HG03103 (cell line): ENCODE data around the gene ELOVL6.
"Not testable (repeated sequence)": the region's sequence is repeated elsewhere in the genome, so short reads cannot be mapped to it uniquely, and the experiment has no call there.

Source experiments
- ATAC-seq: cut with Tn5 transposase; IDR thresholded peaks from one replicate; pipeline ENCODE4 v1.9.1; 2021; ENCODE audit warnings: low read depth; ENCODE audit not compliant: unreplicated experiment

The ELOVL6 gene

DNA sequence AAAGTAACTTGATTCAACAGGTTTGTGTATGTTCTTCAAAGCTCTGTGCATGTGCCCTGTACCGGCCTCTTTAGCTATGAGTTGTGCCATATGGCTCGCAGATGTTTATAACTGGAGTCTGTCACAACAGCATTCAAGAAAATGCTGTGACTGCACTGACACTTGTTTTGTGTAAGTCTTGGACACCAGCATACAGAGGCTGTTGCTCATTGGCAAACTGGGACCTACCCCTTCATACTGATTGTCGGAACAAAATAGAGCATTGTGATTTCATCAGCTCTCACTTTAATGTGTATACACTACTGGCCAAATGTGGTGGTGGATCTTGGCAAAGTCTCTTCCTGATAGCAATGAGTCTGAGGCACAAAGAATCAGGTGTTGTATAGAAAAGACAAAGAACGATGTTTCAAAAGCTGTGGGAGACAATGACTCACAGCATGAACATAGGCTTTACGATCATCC, 151.8 kb downstream of the ELOVL6 start:
- no peak for ATAC-seq

DNA sequence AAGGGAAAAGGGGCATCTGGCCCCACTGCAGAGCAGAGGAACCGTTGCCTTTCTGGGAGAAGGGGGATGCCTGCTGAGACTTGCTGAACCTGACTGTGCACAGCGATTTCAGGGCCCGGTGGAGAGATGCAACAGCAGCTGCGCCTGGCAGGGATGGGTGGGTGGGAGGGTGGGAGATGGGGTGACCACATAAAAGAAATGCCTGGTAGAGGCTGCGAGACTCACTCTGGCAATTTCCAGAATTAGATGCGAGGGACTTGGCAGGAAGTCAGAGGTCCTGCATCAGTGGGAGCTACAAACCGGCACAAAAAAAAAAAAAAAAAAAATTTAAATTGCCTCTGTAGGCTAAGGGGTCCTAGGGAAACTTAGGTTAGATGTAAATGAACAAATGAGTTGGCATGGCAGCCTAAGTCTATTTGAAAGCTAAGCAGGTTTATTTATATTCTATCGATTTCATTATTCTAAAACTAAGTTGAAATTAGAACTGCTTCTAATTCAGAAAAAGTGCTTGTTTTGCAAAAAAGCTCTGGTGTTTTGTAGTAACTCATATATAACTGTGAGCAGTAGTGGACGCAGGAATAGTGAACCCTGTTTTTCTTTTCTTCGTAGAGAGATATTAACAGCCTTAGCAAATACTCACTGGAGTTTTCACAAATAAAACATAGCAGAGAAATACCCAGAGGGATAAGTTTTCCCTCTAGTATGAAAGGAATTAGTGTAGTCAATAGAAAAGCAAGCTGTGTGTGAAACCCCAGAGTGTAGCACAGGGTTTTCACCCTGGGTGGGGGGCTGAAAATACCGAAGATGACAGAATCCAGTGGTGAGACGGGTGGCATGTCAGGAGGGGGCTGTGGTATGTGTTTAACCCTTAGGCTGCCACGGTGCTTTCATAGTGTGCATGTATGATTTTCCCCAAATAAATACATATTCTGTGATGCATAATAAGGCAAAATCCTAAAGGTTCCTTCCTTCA, 155.6 kb downstream of the ELOVL6 start:
- ATAC-seq = no peak

DNA sequence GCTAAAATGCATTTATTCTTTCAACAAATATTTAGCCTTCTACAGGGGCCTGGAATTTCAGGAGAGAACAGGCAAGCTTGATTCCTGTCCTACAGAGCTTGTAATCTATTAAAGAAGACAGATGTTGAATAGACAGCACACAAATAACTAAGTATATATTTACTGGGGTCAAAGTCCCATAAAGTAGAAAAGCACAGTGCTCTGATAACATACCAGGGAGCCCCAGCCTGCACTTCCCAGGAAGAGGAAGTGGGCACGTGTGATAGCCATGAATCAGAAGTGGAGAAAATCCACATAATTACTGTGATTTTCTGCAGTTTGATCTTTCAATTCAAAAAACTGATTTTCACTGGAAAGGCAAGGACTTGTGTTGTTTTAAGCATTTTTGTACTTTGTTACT, 156.7 kb downstream of the ELOVL6 start:
- ATAC-seq = no peak

DNA sequence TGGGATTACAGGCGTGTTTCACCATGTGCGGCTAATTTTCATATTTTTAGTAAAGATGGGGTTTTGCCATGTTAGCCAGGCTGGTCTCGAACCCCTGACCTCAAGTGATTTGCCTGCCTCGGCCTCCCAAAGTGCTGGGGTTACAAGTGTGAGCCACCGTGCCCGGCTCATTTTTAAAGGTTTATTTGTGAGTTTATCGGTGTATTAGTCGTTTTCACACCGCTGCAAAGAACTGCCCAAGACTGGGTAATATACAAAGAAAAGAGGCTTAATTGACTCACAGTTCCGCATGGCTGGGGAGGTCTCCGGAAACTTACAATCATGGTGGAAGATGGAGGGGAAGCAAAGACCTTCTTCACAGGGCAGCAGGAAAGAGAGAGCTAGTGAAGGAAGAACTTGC, 159.3 kb downstream of the ELOVL6 start:
- not testable (repeated sequence) for ATAC-seq

DNA sequence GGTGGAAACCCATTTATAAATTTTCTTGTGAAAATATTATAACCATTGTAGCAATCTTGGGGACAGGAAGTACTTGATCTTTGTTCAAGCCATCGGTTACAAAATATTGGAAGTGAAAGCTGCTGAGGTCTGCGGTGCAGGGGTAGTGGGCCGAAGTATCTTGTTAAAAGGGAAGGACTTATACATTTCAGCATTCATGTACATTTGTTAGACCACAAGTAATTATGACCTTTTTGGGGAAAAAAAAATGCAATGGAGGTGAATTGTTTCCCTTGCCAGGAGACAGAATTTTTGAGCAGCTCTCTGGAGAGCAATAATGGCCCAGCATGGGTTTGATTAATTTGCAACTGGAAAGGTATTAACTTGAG, 164.4 kb downstream of the ELOVL6 start:
- peak; percentile 99 for ATAC-seq

DNA sequence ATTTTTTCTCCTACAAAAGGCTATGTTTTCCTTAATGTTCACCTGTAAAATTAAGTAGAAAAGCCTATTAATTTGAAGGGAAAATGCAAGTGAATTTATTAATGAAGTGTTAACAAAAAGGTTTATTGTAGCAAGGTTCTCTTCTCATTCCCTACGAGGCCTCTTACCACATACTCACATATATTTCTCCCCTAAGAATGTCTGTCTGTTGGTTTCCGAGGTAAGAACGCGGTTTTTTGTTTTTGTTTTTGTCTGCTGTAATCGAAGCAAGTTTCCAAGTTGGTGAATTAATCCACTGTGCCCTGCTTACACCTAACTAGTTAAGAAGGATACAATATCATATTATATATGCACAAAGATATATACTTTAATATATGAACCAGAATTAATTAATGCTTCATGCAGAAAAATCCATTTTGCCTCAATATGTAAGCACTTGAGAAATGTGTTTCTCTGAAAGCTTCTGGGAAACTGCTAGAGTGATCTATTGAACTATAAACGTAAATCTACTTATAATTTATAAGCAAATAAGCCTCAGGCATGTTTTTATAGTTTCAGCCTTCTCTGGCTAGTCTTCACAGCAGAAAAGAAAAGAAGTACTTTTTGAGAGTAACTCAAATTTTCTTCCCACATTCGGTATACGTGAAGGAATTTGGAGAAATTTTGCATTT, 164.9 kb downstream of the ELOVL6 start:
- no peak for ATAC-seq

DNA sequence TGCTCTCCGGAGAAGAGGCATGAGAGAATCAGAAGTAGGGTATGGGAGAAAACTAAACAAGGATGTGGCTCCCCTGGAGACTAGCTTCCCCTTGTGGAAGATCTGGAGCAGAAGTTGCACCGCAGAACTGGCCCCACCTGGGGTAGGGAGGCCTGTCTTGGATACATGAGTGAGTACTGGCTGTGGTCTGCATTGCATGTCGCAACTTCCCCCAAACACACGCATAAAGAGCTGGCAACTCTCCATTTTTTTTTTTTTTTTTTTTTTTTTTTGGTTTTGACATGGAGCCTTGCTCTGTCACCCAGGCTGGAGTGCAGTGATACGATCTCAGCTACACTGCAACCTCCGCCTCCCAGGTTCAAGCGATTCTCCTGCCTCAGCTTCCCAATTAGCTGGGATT, 165.8 kb downstream of the ELOVL6 start:
- no peak for ATAC-seq

DNA sequence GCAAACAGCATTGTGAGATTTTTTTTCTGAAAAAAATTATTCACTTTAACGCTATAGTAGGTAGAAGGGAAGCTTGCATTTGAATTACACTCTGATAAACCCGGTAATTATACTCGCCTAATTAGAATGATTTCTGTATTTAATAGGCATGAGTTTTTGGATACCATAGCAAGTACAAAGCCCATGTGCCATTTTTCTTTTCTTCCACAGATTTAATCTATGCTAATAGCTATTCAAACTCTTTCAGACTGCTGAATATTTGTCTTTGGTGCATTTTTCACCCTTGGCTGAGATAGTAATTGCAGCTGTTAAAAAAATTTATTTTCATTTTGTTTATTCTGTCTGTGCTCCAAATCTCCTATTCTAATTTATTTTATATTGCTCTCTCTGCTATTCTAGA, 172.7 kb downstream of the ELOVL6 start:
- no peak for ATAC-seq

DNA sequence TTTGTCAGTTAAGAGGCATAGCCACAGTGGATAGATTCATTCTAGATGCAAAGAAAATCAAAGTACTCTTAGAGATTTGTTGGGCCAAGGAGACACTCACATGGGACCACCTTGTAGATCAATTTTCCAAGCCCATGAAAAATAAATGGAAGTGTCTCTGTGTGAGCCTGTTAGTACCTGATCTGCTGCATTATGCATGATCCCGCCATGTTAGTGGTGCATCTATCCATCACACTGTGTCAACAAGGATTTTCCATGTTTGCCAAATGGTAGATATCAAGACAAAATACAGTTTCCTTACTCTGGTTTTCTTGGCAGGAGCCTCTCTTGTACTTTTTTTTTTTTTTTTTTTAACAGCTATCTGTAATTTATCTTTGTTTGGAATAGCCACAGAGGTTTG, 173.4 kb downstream of the ELOVL6 start:
- ATAC-seq = no peak

DNA sequence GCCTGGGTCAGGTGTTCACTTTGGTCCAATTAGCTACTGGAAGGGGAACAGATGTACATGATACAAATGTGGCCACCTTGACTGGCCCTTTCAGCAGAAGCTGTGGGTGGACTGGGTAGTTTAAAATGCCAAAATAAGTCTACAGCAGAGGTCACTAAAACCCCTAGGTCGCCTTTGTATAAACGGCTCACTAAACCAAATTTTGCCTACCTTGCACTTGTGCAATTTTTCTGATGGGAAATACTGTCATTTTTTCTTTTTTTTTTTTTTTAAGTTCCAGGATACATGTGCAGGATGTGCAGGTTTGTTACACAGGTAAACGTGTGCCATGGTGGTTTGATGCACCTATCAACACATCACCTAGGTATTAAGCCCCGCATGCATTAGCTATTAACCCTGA, 176.0 kb downstream of the ELOVL6 start:
- no peak for ATAC-seq

DNA sequence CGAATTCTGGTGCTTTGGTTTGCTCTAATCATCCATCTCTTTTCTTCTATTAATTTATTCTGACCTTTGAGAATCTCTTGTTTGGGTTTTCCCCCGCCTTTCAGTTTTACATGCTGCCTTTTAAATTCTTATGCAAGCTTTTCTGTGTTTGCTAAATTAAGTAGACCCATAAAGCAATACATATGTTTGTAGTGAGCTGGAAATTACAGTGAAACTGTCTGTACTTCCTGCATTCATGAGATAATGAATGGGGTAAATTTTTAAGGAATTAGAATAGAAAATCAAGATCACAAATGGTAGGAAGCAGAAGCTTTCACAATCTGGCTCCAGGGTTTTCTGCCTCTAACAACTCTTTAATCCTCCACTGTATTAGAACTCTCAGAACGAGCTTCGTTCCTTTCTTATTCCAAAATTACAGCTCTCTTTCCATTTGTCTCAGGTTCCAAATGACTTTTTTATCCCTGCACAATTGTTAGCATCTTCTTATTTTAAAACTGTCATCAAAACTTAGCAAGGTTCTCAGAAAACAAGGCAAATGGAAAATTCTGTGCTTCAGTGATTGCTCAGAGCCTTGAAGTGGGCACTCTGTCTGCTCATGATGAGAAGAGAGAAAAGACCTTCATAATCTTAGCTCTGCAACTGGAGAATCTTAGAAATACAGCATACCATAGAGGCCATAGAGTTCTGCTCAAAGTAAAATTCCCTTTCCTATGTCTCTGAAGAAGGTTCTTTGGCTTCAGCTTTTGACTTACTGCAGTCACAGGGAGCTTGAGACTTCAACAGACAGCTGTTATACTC, 177.6 kb downstream of the ELOVL6 start:
- ATAC-seq = no peak

DNA sequence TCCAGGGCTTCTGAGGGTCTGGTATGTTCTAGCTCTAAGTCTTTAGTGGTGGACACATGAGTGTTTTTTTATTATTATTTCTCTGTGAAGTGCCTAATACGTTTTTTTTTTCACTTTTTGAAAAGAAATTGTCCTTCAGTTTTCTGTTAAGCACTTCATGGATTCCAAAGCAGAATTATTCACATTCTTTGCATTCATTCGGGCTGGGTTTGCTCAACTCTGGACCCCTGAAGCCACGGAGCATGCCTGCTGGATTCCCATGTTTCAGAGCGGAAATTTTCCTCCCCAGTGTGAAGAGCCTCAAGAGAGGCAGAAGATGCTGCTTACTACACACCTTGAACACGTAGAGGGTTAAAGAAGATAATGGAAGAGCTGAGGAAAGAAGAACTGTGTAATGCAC, 178.3 kb downstream of the ELOVL6 start:
- ATAC-seq = no peak

DNA sequence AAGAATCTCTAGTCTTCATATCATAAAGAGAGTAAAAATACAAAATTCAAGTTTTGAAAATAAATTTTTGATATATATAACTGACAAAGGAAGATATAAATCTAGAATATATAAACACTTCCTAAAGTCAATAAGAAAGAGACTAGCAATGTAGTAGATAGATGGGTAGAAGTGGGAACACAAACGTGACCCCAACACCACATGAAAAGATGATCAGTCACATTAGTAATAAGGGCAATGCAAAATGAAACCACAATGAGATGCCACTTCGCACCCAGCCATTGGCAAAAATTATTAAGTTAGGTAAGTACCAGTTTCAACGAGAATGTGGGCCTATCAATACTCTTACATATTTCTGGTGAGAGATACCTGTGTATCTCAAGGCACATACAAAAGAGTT, 179.3 kb downstream of the ELOVL6 start:
- ATAC-seq = no peak

DNA sequence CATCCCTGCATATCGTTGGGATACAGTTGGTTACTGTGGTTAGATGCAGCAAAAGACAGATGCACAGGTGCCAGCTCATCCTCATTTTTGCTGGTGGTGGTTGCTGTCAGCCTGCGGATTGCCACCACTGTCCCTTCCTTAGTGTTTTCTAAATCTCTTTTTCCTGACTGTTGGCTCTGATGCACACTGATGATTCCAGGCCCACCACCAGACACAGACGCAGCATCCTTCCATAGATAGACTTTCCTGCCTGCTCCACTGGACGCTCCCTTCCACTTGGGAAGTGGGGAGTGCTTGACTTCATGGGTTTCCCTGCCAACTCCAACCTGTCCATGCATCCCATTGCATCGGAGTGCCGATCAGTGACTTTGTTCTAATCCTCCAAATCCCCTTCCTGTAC, 184.2 kb downstream of the ELOVL6 start:
- ATAC-seq = no peak

DNA sequence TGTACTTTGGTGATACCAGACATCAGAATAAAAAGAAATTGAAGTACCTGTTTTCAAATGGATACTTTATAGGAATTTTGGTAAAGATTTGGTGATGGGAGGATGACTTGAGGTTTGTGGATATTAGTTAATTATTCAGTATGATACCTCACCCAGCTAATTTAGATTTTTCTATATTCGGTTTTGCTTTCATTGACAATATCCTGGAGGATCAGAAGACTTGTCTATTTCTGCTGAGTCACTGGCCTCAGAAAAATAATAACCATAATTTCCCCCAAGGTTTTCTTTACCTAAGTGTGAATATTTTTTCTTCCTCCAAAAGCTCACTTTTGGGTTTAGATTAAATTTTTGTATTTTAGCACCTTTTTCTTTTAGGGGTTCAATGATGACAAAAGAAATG, 185.5 kb downstream of the ELOVL6 start:
- no peak for ATAC-seq

DNA sequence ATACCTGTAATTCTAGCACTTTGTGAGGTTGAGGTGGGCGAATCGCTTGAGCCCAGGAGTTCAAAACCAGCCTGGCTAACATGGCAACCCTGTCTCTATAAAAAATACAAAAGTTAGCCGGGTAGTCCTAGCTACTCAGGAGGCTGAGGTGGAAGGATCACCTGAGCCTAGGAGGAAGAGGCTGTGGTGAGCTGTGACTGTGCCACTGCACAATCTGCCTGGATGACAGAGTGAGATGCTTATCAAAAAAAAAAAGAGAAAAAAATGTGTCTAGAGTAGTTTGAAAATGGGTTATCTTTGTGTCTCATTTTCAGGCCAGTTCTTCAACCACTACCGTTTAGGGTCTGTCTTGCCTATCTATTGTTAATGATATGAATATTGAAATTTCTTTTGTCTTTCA, 187.6 kb downstream of the ELOVL6 start:
- ATAC-seq = no peak

DNA sequence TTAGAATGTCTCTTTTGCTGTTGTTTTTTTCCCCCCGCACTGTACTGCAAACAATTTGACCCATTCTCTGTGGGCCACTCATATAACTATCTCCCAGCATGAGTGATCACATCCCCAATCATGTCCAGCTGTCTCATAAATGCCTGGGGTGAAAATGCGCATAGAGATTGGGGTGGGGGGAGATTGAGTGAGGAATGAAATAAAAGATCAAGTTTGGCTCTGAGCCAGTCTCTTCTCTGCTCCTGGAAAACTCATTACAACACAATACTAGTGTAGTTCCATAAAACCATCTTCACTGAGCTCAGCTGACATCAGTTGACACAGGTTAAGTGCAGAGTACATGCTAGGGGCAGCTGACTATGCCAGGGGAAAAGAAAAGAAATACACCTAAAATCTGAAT, 188.9 kb downstream of the ELOVL6 start:
- no peak for ATAC-seq

DNA sequence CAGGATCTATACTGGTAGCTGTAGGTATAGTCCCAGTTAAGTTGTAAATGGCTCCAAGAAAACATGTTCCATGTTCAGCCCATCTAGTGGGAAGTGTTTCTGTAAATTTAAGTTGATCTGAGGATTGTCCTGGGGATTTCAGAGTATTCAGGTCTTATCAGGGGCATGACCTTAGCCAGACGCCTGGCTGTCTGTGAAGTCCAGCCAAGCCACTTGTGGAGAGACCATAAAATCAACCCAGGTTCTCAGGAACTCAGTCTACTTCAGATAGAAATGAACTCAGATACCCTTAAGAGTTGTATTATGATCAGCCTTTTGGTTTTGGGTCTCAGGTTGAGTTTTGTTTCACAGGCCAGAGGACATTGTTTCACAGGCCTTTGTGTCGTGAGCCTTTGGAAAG, 189.9 kb downstream of the ELOVL6 start:
- ATAC-seq = no peak

DNA sequence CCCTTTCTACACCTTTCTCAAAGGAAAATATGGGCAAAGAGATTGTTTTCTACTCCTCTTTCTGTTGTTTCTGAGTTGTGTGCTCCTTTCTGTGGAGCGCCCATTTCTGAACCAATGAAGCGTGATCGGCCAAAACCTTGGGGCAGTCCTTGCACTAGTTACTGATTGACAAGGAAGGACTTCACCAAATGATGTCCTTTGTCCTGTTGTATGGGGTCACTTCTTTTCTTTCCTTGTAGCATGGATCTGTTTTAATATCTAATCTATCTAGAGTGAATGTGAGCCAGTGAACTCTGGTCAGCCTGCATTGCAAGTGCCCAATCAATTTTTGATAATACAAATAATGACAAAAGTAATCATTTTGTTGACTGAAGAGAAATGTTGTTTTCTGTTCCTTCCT, 191.2 kb downstream of the ELOVL6 start:
- ATAC-seq = no peak

DNA sequence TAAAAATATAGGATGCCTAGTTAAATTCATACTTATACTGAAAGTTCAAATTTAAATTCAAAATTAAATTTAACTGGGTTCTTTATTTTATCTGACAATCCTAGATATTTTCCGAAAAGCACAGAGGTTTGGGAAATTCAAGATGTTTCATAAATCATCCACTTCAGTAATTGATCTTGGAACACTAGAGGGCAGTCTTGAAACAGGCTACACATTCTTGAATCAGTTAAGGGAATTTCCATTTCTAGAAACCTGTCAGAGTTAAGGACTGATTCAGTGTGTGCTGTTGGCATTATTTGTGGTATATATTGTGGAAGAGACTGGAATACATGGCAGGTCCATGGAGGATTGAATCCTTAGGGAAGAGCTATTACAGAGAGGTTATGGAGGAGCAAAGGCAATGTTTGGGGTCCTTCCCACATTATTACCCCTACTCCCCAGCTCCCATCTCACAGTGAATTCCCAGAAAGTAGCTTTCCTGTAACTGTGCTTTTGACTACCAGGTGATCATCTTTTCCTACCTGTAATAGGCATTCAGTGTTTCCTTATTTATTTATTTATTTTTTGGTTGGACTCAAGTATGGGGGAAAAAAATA, 192.9 kb downstream of the ELOVL6 start:
- peak; percentile 67 for ATAC-seq

DNA sequence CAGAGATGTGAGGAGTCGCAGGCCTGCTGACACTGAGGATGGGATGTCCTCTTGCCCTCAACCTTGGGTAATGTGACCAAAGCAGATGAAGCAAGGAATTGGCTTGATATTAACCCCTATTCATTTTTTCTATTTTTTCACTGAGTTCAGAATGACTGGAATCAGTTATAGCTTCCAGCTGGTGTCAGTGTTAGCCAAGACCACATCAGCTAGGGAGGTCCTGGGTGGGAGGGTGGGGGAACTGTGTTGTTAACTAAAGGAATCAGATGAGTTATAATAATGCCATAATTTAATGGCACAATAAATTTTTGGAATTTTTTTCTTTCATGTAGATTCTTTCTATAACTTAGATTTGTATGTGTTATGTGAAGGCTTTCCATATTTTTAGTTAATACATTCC, 193.9 kb downstream of the ELOVL6 start:
- no peak for ATAC-seq
